Measurements from ENCODE around the gene APOL5.

DNA sequence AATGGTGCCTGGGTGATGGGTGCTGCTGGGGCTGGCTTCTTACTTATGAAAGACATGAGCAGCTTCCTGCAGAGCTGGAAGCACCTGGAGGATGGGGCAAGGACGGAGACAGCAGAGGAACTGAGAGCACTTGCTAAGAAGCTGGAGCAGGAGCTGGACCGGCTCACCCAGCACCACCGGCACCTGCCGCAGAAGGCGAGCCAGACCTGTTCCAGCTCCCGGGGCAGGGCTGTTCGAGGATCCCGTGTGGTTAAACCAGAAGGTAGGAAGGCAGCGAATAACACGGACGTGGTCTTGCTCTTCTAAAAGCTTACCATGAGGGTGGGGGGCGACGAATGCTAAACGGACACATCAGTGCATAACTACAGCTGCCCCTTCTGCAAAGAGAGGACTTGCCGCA, 9.3 kb downstream of the APOL5 start:
- TF ChIP-seq EZH2 (IDR thresholded peaks at IDR 0.05; ENCODE audit: insufficient read depth, poor library complexity, severe bottlenecking) (no peak), EZH2phosphoT487 (IDR thresholded peaks at IDR 0.05; ENCODE audit: insufficient read depth, low read depth) (no peak)

All from GM23248 (cell line).